Stomach (tissue), 9 donors: ENCODE data around the gene CTNNA3. TPM values are rescaled to one million over a fixed set of nuclear protein-coding genes. Genes with fewer than 3 reads are reported as not detected.

ENCODE experiments used
- DNase-seq, 2 donors: peaks; one replicate each; pipeline versions ENCODE4 v3.0.0 to v3.0.0-alpha.2; 2013 to 2019
- H3K27ac ChIP-seq, 5 donors: fragments of 200-600 bp in 4 of 5; sonication (generic) in 4 of 5; one replicate each; pipeline ENCODE4 v1.5.1; 2013 to 2019; ENCODE audit warnings: mild to moderate bottlenecking in 1 of 5, moderate library complexity in 1 of 5
- H3K27me3 ChIP-seq, 3 donors: fragments of 200-600 bp; sonication (generic); one replicate each; pipeline ENCODE4 v1.5.1; 2017 to 2019; ENCODE audit warnings: mixed run types in 1 of 3
- H3K36me3 ChIP-seq, 4 donors: fragments of 200-600 bp; sonication (generic); 1 replicate in 3 of 4; 2 replicates in 1 of 4; pipeline ENCODE4 v1.5.1; 2016 to 2019
- H3K4me1 ChIP-seq, 4 donors: fragments of 200-600 bp; sonication (generic); one replicate each; pipeline ENCODE4 v1.5.1; 2016 to 2019
- H3K4me3 ChIP-seq, 4 donors: fragments of 200-600 bp; sonication (generic) in 3 of 4; one replicate each; pipeline ENCODE4 v1.5.1; 2016 to 2019; ENCODE audit warnings: mild to moderate bottlenecking in 1 of 4
- H3K9me3 ChIP-seq, 4 donors: fragments of 200-600 bp; sonication (generic); one replicate each; pipeline ENCODE4 v1.5.1; 2016 to 2019
- CTCF ChIP-seq, 7 experiments: fragments of 450-650 bp in 4 of 7; fragments of 200-600 bp in 3 of 7; sonication (generic) in 3 of 7; IDR thresholded peaks; one replicate each; pipeline ENCODE4 v1.5.1; 2016 to 2019; ENCODE audit warnings: antibody characterized with exemption in 7 of 7, control low read depth in 2 of 7, mild to moderate bottlenecking in 1 of 7
- EP300 ChIP-seq: sonication (generic); formaldehyde crosslinking; IDR thresholded peaks from one replicate; pipeline ENCODE4 v1.6.1; 2017; ENCODE audit warnings: antibody characterized with exemption
- POLR2A ChIP-seq, 4 donors: fragments of 450-650 bp; IDR thresholded peaks; one replicate each; pipeline ENCODE4 v1.6.1; 2016; ENCODE audit warnings: antibody characterized with exemption in 4 of 4, control low read depth in 2 of 4, mild to moderate bottlenecking in 1 of 4, moderate library complexity in 1 of 4
- POLR2AphosphoS5 ChIP-seq, 3 donors: sonication (generic); formaldehyde crosslinking; IDR thresholded peaks; one replicate each; pipeline ENCODE4 v1.6.1; 2016; ENCODE audit warnings: antibody characterized with exemption in 3 of 3
- WGBS, 5 donors: extraction: QIAGEN DNeasy Blood & Tissue Kit in 3 of 5; methylation state at CpG; one replicate each; pipeline versions ENCODE4 v1.1.5 to v1.1.7; 2013 to 2018; 5-methylcytosine and 5-hydroxymethylcytosine counted together
- intact Hi-C: fragments of 100-400 bp; cut with DNase I; formaldehyde crosslinking; loops from one replicate; pipeline ENCODE4 v1.15.1; 2023; ENCODE audit warnings: low total_unique reads
- polyA plus RNA-seq, 3 donors: library from polyadenylated mRNA; stranded (reverse); fragments of 200-250 nt; gene quantifications; one replicate each; pipeline ENCODE4 v1.2.3, GENCODE V29; 2013
- total RNA-seq, 5 donors: library from RNA; depleted of rRNA; stranded (reverse); fragments of >200 nt; gene quantifications; one replicate each; pipeline versions ENCODE4 v1.1.0 to v1.2.3, GENCODE V29; 2014 to 2016
- donor health status: healthy with polysubstance abuse.
- donor health status: Bipolar disorder and iron deficiency.
- donor health status: healthy.

The CTNNA3 gene
- total and polyA plus RNA-seq, 8 donors: 0.14 to 46.1 (median 12.9) TPM; not detected in 2

- TF ChIP-seq POLR2A (IDR thresholded peaks at IDR 0.05): no peak
- no peak for TF ChIP-seq POLR2AphosphoS5 (IDR thresholded peaks at IDR 0.05)
- TF ChIP-seq EP300: no peak
- TF ChIP-seq CTCF (IDR thresholded peaks at IDR 0.05): no peak
- no peak overlapping the region for H3K27ac ChIP-seq
- DNase-seq: no peak
- WGBS, 5 donors: 50 to 64% (median 54%) methylated on average over 7 of the region's 7 CpGs
- H3K36me3 ChIP-seq: no peaks in the 10 kb centered on the region
- no peaks in the 10 kb centered on the region for H3K27me3 ChIP-seq
- intact Hi-C loops: no loop called here
- no peaks in the 10 kb centered on the region for H3K9me3 ChIP-seq
- no peak overlapping the region for H3K4me3 ChIP-seq
- H3K4me1 ChIP-seq: peaks cover 0 to 17% (median 4%) of the 10 kb centered on the region in 4 donors
These were observed 907.6 kb downstream of the CTNNA3 start for GRCh38 chr10:66788178-66788987.

- H3K27ac ChIP-seq: no peak overlapping the region
- H3K4me3 ChIP-seq: no peak overlapping the region
- intact Hi-C loops: no loop called here
- no peaks in the 10 kb centered on the region for H3K9me3 ChIP-seq
- H3K4me1 ChIP-seq: peaks cover 0 to 6% (median 0%) of the 10 kb centered on the region in 4 donors
- TF ChIP-seq CTCF (IDR thresholded peaks at IDR 0.05) (no peak), POLR2A (IDR thresholded peaks at IDR 0.05) (no peak), POLR2AphosphoS5 (IDR thresholded peaks at IDR 0.05) (no peak), EP300 (no peak)
- 38 to 83% (median 61%) methylated on average over 1 of the region's 1 CpG for WGBS, 5 donors
- no peak for DNase-seq
- no peaks in the 10 kb centered on the region for H3K27me3 ChIP-seq
- H3K36me3 ChIP-seq: no peaks in the 10 kb centered on the region
These were observed 909.3 kb downstream of the CTNNA3 start for GRCh38 chr10:66786709-66787108.

GRCh38 chr10:66784770-66785169, 911.2 kb downstream of the CTNNA3 start:
- DNase-seq: no peak
- Histone ChIP-seq H3K9me3 (no peaks in the 10 kb centered on the region), H3K27ac (no peak overlapping the region), H3K4me3 (no peak overlapping the region), H3K27me3 (no peaks in the 10 kb centered on the region), H3K36me3 (no peaks in the 10 kb centered on the region), H3K4me1 (peaks cover 0 to 6% (median 0%) of the 10 kb centered on the region in 4 donors)
- 68 to 81% (median 80%) methylated on average over 1 of the region's 1 CpG for WGBS, 5 donors
- intact Hi-C loops: no loop called here
- TF ChIP-seq CTCF (IDR thresholded peaks at IDR 0.05): no peak
- no peak for TF ChIP-seq EP300
- no peak for TF ChIP-seq POLR2A (IDR thresholded peaks at IDR 0.05)
- TF ChIP-seq POLR2AphosphoS5 (IDR thresholded peaks at IDR 0.05): no peak

GRCh38 chr10:66783316-66783715, 912.7 kb downstream of the CTNNA3 start:
- Histone ChIP-seq H3K36me3 (no peaks in the 10 kb centered on the region), H3K27ac (no peak overlapping the region), H3K4me1 (peaks cover 0 to 2% (median 0%) of the 10 kb centered on the region in 4 donors), H3K9me3 (no peaks in the 10 kb centered on the region), H3K4me3 (no peak overlapping the region), H3K27me3 (no peaks in the 10 kb centered on the region)
- no peak for DNase-seq
- intact Hi-C loops: no loop called here
- TF ChIP-seq CTCF (IDR thresholded peaks at IDR 0.05) (no peak), EP300 (no peak), POLR2A (IDR thresholded peaks at IDR 0.05) (no peak), POLR2AphosphoS5 (IDR thresholded peaks at IDR 0.05) (no peak)
- WGBS, 5 donors: 82 to 89% (median 86%) methylated on average over 5 of the region's 5 CpGs
